Ishikawa (cell line): ENCODE data around the gene ASTN2.

ENCODE experiments used
- CREB1 ChIP-seq: IDR thresholded peaks from 2 replicates; pipeline ENCODE4 v1.6.1; 2012; ENCODE audit warnings: low read depth
- EP300 ChIP-seq: IDR thresholded peaks from 2 replicates; pipeline ENCODE4 v1.6.1; 2012; ENCODE audit warnings: borderline replicate concordance
- FOXM1 ChIP-seq: IDR thresholded peaks from 2 replicates; pipeline ENCODE4 v1.6.1; 2012; ENCODE audit warnings: low read depth, borderline replicate concordance
- RAD21 ChIP-seq: IDR thresholded peaks from 2 replicates; pipeline ENCODE4 v1.6.1; 2012; ENCODE audit warnings: low read depth
- TAF1 ChIP-seq: IDR thresholded peaks from 2 replicates; pipeline ENCODE4 v1.6.1; 2012; ENCODE audit warnings: low read depth, mild to moderate bottlenecking
- TCF12 ChIP-seq: IDR thresholded peaks from 2 replicates; pipeline ENCODE4 v1.6.1; 2012; ENCODE audit warnings: low read depth
- YY1 ChIP-seq: IDR thresholded peaks from 2 replicates; pipeline ENCODE4 v1.6.1; 2012; ENCODE audit warnings: low read depth
- TF ChIP-seq, protein P1 (sequence below): IDR thresholded peaks from 2 replicates; pipeline ENCODE4 v1.6.1; 2012
- TF ChIP-seq, protein P2 (sequence below): IDR thresholded peaks from 2 replicates; pipeline ENCODE4 v1.6.1; 2012; ENCODE audit warnings: low read depth, mild to moderate bottlenecking
- TF ChIP-seq, protein P3 (sequence below): IDR thresholded peaks from 2 replicates; pipeline ENCODE4 v1.6.1; 2012

DNA sequence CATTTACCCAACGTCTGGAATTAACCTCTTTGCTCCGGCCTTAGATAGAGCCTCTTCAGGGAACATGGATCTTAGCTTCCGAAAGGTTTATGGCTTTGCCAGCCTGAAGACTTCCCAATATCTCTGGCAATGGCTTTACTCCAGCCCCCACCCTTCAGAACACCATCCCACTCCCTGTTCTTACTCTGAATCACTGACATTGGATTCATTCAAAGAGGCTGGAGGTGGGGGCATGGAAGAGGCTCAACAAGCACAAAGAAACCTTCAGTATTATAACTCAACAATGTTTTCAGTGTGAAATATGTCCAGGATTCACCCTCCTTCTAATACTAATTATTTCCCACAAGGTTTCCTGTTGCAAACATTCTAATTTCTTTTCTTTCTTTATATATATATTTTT is 91.5 kb downstream of the ASTN2 start:
- TF ChIP-seq, protein P1, sequence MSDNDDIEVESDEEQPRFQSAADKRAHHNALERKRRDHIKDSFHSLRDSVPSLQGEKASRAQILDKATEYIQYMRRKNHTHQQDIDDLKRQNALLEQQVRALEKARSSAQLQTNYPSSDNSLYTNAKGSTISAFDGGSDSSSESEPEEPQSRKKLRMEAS, result no peak
- TF ChIP-seq YY1, result no peak
- TF ChIP-seq TAF1, result no peak
- TF ChIP-seq, protein P2, sequence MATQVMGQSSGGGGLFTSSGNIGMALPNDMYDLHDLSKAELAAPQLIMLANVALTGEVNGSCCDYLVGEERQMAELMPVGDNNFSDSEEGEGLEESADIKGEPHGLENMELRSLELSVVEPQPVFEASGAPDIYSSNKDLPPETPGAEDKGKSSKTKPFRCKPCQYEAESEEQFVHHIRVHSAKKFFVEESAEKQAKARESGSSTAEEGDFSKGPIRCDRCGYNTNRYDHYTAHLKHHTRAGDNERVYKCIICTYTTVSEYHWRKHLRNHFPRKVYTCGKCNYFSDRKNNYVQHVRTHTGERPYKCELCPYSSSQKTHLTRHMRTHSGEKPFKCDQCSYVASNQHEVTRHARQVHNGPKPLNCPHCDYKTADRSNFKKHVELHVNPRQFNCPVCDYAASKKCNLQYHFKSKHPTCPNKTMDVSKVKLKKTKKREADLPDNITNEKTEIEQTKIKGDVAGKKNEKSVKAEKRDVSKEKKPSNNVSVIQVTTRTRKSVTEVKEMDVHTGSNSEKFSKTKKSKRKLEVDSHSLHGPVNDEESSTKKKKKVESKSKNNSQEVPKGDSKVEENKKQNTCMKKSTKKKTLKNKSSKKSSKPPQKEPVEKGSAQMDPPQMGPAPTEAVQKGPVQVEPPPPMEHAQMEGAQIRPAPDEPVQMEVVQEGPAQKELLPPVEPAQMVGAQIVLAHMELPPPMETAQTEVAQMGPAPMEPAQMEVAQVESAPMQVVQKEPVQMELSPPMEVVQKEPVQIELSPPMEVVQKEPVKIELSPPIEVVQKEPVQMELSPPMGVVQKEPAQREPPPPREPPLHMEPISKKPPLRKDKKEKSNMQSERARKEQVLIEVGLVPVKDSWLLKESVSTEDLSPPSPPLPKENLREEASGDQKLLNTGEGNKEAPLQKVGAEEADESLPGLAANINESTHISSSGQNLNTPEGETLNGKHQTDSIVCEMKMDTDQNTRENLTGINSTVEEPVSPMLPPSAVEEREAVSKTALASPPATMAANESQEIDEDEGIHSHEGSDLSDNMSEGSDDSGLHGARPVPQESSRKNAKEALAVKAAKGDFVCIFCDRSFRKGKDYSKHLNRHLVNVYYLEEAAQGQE, result no peak
- TF ChIP-seq TCF12, result no peak
- no peak for TF ChIP-seq FOXM1
- no peak for TF ChIP-seq RAD21
- no peak for TF ChIP-seq EP300
- TF ChIP-seq, protein P3, sequence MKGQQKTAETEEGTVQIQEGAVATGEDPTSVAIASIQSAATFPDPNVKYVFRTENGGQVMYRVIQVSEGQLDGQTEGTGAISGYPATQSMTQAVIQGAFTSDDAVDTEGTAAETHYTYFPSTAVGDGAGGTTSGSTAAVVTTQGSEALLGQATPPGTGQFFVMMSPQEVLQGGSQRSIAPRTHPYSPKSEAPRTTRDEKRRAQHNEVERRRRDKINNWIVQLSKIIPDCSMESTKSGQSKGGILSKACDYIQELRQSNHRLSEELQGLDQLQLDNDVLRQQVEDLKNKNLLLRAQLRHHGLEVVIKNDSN, result no peak
- no peak for TF ChIP-seq CREB1
